K562 (cell line): ENCODE data around the gene TUBG2. TPM values are rescaled to one million over a fixed set of nuclear protein-coding genes. Genes with fewer than 3 reads are reported as not detected.

Experiments used
- ARHGAP35 ChIP-seq: fragments of 450-650 bp; IDR thresholded peaks from 2 replicates; pipeline ENCODE4 v1.6.1; 2018; ENCODE audit not compliant: partially characterized antibody
- ATF7 ChIP-seq: fragments of 450-650 bp; IDR thresholded peaks from 2 replicates; pipeline ENCODE4 v1.7.1; 2014; ENCODE audit warnings: mild to moderate bottlenecking, moderate library complexity
- ESRRA ChIP-seq: fragments of 450-650 bp; IDR thresholded peaks from 2 replicates; pipeline ENCODE4 v1.6.1; 2014; ENCODE audit warnings: low read depth, mild to moderate bottlenecking, moderate library complexity, borderline replicate concordance
- NFIC ChIP-seq: fragments of 450-650 bp; IDR thresholded peaks from 2 replicates; pipeline ENCODE4 v1.6.1; 2017; ENCODE audit warnings: mild to moderate bottlenecking, inconsistent platforms
- NR1H2 ChIP-seq: sonication (generic); formaldehyde crosslinking; IDR thresholded peaks from 2 replicates; pipeline ENCODE4 v1.4.0; 2020; ENCODE audit warnings: mild to moderate bottlenecking, missing genetic modification reagents
- ZBTB7A ChIP-seq: IDR thresholded peaks from 2 replicates; pipeline ENCODE4 v1.6.1; 2011; ENCODE audit warnings: low read depth, mild to moderate bottlenecking, low read length, moderate library complexity, borderline replicate concordance; ENCODE audit not compliant: control insufficient read depth
- ZNF140 ChIP-seq: fragments of 250-450 bp; sonication (Bioruptor Pico); IDR thresholded peaks from 2 replicates; pipeline ENCODE4 v1.8.0; 2021; ENCODE audit warnings: moderate library complexity, mild to moderate bottlenecking, inconsistent platforms
- ZNF239 ChIP-seq: fragments of 250-450 bp; sonication (Bioruptor Pico); IDR thresholded peaks from 2 replicates; pipeline ENCODE4 v1.4.0; 2020; ENCODE audit warnings: mild to moderate bottlenecking
- polyA plus RNA-seq, 8 experiments: library from polyadenylated mRNA; depleted of rRNA in 4 of 8; stranded (reverse) in 5 of 8; unstranded in 3 of 8; fragments of >200 nt; fragmentation: Nextera tagmentation in 2 of 8; fragmentation: Illumina TruSeq in 1 of 8; extraction: Ambion mirVana in 2 of 8; extraction: Trizol in 1 of 8; gene quantifications; 2 replicates each; pipeline versions ENCODE4 v1.2.1 to v1.2.3, GENCODE V29; 2011 to 2014; ENCODE audit warnings: inconsistent platforms in 1 of 8, missing spikeins in 1 of 8
- total RNA-seq, 7 experiments: library from RNA; depleted of rRNA in 6 of 7; stranded (reverse); fragments of >200 nt in 6 of 7; fragmentation: Illumina TruSeq in 2 of 7; extraction: Trizol in 2 of 7; gene quantifications; 2 replicates each; pipeline versions ENCODE4 v1.2.1 to v1.2.3, GENCODE V29; 2011 to 2021; ENCODE audit warnings: low replicate concordance in 1 of 7
- TF ChIP-seq, protein P1 (sequence below), 3 experiments: IDR thresholded peaks in 2 of 3; conservative IDR thresholded peaks in 1 of 3; 2 replicates each; pipeline ENCODE4 v1.5.1; 2011 to 2012; ENCODE audit warnings: low read length in 3 of 3, mild to moderate bottlenecking in 3 of 3, control low read depth in 2 of 3, improper control_type of control experiment in 1 of 3, inconsistent platforms in 1 of 3, low read depth in 1 of 3, mixed read lengths in 1 of 3, moderate library complexity in 1 of 3; ENCODE audit not compliant: insufficient read depth in 2 of 3
- TF ChIP-seq, protein P2 (sequence below): fragments of 450-650 bp; IDR thresholded peaks from 2 replicates; pipeline ENCODE4 v1.6.1; 2017; ENCODE audit warnings: antibody characterized with exemption, mild to moderate bottlenecking
- TF ChIP-seq, protein P3 (sequence below): fragments of 250-450 bp; sonication (Bioruptor Pico); IDR thresholded peaks from 2 replicates; pipeline ENCODE4 v1.8.0; 2022; ENCODE audit warnings: moderate library complexity, mild to moderate bottlenecking, inconsistent platforms
- TF ChIP-seq, protein P4 (sequence below): fragments of 450-650 bp; IDR thresholded peaks from 2 replicates; pipeline ENCODE4 v1.6.1; 2016
- TF ChIP-seq, protein P5 (sequence below): fragments of 200-800 bp; sonication (Bioruptor generic); IDR thresholded peaks from 2 replicates; pipeline ENCODE4 v1.6.1; 2017; ENCODE audit warnings: missing genetic modification characterization, missing compliant biosample characterization
- TF ChIP-seq, protein P6 (sequence below): fragments of 450-650 bp; IDR thresholded peaks from 2 replicates; pipeline ENCODE4 v1.6.1; 2016; ENCODE audit warnings: mild to moderate bottlenecking

TUBG2 gene
- total and polyA plus RNA-seq, 9 of the 15 experiments (the other 6 are each of a cell fraction or from before 2014, with no cell fraction given): 0.09 to 0.80 (median 0.24) TPM; not detected in 2

DNA sequence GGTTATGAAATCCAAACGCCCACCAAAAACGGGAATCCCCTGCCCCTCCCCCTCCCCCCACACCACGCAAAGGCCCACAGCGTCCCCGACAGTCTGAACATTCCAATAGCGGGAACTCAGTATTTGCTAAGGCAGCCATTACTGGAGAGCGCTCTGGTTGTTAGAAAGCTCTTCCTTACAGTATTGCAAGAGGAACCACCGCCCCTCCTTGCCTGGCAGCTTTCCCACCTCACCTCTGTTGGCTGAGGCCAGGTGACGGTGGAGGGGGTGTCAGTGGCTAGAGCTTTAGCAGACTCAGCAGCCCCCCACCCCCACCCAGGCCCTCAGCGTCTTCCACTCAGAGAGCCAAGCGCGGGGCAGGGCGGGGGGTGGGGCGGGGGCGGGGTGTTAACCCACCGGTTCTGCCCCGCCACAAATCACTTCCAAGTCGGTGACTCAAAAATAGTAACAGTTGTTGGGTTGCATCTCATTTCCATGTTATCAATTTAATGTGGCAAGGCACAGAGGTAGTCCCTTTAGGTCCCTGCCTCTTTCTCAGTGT lies 19.9 kb downstream of the TUBG2 start (continued):
- TF ChIP-seq, protein P1, sequence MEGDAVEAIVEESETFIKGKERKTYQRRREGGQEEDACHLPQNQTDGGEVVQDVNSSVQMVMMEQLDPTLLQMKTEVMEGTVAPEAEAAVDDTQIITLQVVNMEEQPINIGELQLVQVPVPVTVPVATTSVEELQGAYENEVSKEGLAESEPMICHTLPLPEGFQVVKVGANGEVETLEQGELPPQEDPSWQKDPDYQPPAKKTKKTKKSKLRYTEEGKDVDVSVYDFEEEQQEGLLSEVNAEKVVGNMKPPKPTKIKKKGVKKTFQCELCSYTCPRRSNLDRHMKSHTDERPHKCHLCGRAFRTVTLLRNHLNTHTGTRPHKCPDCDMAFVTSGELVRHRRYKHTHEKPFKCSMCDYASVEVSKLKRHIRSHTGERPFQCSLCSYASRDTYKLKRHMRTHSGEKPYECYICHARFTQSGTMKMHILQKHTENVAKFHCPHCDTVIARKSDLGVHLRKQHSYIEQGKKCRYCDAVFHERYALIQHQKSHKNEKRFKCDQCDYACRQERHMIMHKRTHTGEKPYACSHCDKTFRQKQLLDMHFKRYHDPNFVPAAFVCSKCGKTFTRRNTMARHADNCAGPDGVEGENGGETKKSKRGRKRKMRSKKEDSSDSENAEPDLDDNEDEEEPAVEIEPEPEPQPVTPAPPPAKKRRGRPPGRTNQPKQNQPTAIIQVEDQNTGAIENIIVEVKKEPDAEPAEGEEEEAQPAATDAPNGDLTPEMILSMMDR (IDR thresholded peaks at IDR 0.05 in 2 of 3, conservative IDR thresholded peaks at IDR 0.05 in 1 of 3; ENCODE audit: insufficient read depth in 2 of 3, low read depth in 1 of 3, low read length in 3 of 3): peak in 1 of 3 experiments; percentile 21; a peak in 1 of 6 replicates
- TF ChIP-seq ATF7 (no peak), ZNF140 (no peak), NFIC (peak; percentile 32; the same call in 1 of the 2 replicates), ZBTB7A (peak; percentile 56; the same call in 1 of the 2 replicates), NR1H2 (CRISPR knock-in tag) (no peak), ESRRA (no peak), ARHGAP35 (no peak), ZNF239 (CRISPR knock-in tag) (no peak)
- TF ChIP-seq, protein P2, sequence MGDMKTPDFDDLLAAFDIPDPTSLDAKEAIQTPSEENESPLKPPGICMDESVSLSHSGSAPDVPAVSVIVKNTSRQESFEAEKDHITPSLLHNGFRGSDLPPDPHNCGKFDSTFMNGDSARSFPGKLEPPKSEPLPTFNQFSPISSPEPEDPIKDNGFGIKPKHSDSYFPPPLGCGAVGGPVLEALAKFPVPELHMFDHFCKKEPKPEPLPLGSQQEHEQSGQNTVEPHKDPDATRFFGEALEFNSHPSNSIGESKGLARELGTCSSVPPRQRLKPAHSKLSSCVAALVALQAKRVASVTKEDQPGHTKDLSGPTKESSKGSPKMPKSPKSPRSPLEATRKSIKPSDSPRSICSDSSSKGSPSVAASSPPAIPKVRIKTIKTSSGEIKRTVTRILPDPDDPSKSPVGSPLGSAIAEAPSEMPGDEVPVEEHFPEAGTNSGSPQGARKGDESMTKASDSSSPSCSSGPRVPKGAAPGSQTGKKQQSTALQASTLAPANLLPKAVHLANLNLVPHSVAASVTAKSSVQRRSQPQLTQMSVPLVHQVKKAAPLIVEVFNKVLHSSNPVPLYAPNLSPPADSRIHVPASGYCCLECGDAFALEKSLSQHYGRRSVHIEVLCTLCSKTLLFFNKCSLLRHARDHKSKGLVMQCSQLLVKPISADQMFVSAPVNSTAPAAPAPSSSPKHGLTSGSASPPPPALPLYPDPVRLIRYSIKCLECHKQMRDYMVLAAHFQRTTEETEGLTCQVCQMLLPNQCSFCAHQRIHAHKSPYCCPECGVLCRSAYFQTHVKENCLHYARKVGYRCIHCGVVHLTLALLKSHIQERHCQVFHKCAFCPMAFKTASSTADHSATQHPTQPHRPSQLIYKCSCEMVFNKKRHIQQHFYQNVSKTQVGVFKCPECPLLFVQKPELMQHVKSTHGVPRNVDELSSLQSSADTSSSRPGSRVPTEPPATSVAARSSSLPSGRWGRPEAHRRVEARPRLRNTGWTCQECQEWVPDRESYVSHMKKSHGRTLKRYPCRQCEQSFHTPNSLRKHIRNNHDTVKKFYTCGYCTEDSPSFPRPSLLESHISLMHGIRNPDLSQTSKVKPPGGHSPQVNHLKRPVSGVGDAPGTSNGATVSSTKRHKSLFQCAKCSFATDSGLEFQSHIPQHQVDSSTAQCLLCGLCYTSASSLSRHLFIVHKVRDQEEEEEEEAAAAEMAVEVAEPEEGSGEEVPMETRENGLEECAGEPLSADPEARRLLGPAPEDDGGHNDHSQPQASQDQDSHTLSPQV: no peak
- TF ChIP-seq, protein P3, sequence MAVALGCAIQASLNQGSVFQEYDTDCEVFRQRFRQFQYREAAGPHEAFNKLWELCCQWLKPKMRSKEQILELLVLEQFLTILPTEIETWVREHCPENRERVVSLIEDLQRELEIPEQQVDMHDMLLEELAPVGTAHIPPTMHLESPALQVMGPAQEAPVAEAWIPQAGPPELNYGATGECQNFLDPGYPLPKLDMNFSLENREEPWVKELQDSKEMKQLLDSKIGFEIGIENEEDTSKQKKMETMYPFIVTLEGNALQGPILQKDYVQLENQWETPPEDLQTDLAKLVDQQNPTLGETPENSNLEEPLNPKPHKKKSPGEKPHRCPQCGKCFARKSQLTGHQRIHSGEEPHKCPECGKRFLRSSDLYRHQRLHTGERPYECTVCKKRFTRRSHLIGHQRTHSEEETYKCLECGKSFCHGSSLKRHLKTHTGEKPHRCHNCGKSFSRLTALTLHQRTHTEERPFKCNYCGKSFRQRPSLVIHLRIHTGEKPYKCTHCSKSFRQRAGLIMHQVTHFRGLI (CRISPR knock-in tag): no peak
- TF ChIP-seq, protein P4, sequence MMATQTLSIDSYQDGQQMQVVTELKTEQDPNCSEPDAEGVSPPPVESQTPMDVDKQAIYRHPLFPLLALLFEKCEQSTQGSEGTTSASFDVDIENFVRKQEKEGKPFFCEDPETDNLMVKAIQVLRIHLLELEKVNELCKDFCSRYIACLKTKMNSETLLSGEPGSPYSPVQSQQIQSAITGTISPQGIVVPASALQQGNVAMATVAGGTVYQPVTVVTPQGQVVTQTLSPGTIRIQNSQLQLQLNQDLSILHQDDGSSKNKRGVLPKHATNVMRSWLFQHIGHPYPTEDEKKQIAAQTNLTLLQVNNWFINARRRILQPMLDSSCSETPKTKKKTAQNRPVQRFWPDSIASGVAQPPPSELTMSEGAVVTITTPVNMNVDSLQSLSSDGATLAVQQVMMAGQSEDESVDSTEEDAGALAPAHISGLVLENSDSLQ: peak; percentile 62
- TF ChIP-seq, protein P5, sequence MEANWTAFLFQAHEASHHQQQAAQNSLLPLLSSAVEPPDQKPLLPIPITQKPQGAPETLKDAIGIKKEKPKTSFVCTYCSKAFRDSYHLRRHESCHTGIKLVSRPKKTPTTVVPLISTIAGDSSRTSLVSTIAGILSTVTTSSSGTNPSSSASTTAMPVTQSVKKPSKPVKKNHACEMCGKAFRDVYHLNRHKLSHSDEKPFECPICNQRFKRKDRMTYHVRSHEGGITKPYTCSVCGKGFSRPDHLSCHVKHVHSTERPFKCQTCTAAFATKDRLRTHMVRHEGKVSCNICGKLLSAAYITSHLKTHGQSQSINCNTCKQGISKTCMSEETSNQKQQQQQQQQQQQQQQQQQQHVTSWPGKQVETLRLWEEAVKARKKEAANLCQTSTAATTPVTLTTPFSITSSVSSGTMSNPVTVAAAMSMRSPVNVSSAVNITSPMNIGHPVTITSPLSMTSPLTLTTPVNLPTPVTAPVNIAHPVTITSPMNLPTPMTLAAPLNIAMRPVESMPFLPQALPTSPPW (CRISPR knock-in tag): peak; percentile 46; the same call in 1 of the 2 replicates
- TF ChIP-seq, protein P6, sequence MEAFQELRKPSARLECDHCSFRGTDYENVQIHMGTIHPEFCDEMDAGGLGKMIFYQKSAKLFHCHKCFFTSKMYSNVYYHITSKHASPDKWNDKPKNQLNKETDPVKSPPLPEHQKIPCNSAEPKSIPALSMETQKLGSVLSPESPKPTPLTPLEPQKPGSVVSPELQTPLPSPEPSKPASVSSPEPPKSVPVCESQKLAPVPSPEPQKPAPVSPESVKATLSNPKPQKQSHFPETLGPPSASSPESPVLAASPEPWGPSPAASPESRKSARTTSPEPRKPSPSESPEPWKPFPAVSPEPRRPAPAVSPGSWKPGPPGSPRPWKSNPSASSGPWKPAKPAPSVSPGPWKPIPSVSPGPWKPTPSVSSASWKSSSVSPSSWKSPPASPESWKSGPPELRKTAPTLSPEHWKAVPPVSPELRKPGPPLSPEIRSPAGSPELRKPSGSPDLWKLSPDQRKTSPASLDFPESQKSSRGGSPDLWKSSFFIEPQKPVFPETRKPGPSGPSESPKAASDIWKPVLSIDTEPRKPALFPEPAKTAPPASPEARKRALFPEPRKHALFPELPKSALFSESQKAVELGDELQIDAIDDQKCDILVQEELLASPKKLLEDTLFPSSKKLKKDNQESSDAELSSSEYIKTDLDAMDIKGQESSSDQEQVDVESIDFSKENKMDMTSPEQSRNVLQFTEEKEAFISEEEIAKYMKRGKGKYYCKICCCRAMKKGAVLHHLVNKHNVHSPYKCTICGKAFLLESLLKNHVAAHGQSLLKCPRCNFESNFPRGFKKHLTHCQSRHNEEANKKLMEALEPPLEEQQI: no peak
